GM10266 (cell line): ENCODE data around the gene BSG.

Source experiments
- DNase-seq: peaks from one replicate; pipeline ENCODE4 v3.0.0; 2012; ENCODE audit errors: extremely low spot score
- CTCF ChIP-seq: IDR thresholded peaks from 2 replicates; pipeline ENCODE4 v1.5.1; 2012; ENCODE audit warnings: mild to moderate bottlenecking, low read depth; ENCODE audit not compliant: control insufficient read depth, insufficient read depth; ENCODE audit errors: missing control alignments

The BSG gene

GRCh38 chr19:591099-591958, 18.9 kb downstream of the BSG start:
- DNase-seq: no peak

GRCh38 chr19:592101-592500, 19.7 kb downstream of the BSG start:
- no peak for TF ChIP-seq CTCF
- no peak for DNase-seq

More at GRCh38 chr19:591099-591958, 18.9 kb downstream of the BSG start:
- TF ChIP-seq CTCF: no peak

- TF ChIP-seq CTCF: no peak
- DNase-seq: no peak
Observed at GRCh38 chr19:593055-593454, 20.7 kb downstream of the BSG start.

- no peak for DNase-seq
- no peak for TF ChIP-seq CTCF
Observed at GRCh38 chr19:593505-593904, 21.1 kb downstream of the BSG start.

GRCh38 chr19:594265-594870, 22.0 kb downstream of the BSG start:
- TF ChIP-seq CTCF: no peak
- DNase-seq: no peak

GRCh38 chr19:595326-596262, 23.2 kb downstream of the BSG start:
- no peak for DNase-seq
- TF ChIP-seq CTCF: no peak

GRCh38 chr19:596263-596655, 23.9 kb downstream of the BSG start:
- TF ChIP-seq CTCF: no peak
- no peak for DNase-seq
